ENCODE results near the gene PLXNA4. TPM values are rescaled to one million over a fixed set of nuclear protein-coding genes. Genes with fewer than 3 reads are reported as not detected.

Gene PLXNA4
- total RNA-seq, 1 donor from 2014 or later: 0.38 TPM

DNA sequence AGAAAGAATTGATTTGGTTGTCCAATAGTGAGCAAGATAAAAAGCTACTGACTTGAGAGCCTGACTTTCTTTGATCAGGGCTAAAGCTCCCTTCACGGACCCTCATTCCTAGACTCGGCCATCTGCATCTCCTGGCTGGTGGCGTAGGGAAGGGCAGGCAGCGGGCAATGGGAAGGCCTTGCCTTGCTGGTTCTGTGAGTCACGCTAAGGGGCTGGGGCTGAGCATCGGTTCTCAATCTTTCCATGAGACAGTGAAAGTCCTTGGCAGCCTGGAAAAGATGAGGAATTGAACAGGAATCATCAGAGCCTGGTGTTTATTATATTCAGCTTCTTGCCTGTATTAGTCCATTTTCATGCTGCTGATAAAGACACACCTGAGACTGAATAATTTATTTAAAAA lies 475.3 kb downstream of the PLXNA4 start:
- no peak for TF ChIP-seq CTCF (IDR thresholded peaks at IDR 0.05; ENCODE audit: unreplicated experiment)
- H3K27me3 Mint-ChIP-seq: peaks cover 24% of the 10 kb centered on the region

DNA sequence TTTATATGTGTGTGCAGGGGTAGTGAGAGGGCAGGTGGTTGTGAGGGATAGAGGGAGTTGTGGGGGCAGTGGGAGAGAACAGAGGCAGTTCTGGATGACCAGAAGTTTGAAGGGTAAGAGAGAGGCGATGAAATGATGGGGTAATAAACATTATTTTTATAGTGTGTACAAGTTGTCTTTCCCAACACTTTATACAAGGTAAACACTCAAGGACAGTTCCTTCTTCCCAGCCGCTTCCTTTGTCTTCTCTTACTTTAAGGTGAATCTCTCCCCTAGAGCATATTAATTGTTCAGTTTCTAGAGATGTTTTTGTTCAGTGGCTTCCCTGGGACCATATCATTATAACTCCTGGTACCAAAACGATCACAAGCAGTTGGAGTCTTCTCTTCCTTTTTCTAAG lies 475.8 kb downstream of the PLXNA4 start:
- no peak for TF ChIP-seq CTCF (IDR thresholded peaks at IDR 0.05; ENCODE audit: unreplicated experiment)
- no peaks in the 10 kb centered on the region for H3K36me3 Mint-ChIP-seq (ENCODE audit: insufficient read depth)
- no peak overlapping the region for H3K27ac Mint-ChIP-seq
- no peak overlapping the region for H3K4me3 Mint-ChIP-seq (ENCODE audit: low read depth)
- DNase-seq (ENCODE audit: low spot score, unreplicated experiment): no peak
- no peaks in the 10 kb centered on the region for H3K9me3 Mint-ChIP-seq (ENCODE audit: low read depth)
- no peaks in the 10 kb centered on the region for H3K4me1 Mint-ChIP-seq (ENCODE audit: low read depth)
- peaks cover 27% of the 10 kb centered on the region for H3K27me3 Mint-ChIP-seq

More for the DNA sequence above, 475.3 kb downstream of the PLXNA4 start:
- no peaks in the 10 kb centered on the region for H3K4me1 Mint-ChIP-seq (ENCODE audit: low read depth)
- H3K36me3 Mint-ChIP-seq (ENCODE audit: insufficient read depth): no peaks in the 10 kb centered on the region
- no peak overlapping the region for H3K27ac Mint-ChIP-seq
- no peak overlapping the region for H3K4me3 Mint-ChIP-seq (ENCODE audit: low read depth)
- no peaks in the 10 kb centered on the region for H3K9me3 Mint-ChIP-seq (ENCODE audit: low read depth)
- DNase-seq (ENCODE audit: low spot score, unreplicated experiment): no peak

DNA sequence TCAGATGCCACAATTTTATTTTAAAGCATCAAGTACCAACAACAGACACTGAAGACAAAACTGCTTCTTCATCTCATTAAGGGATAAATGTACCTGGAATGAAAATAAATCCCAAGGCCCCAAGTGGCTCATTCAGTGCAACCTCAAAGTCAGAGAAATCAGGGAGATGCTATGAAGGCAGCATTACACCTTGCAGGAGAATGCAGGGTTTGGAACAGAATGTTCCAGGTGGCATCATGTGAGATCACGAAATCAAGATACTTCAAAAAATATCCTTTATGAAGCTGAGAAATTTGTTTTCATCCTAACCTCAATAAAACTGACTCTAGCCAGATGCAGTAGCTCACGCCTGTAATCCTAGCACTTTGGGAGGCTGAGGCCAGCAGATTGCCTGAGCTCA lies 477.1 kb downstream of the PLXNA4 start:
- TF ChIP-seq CTCF (IDR thresholded peaks at IDR 0.05; ENCODE audit: unreplicated experiment): no peak
- Mint-ChIP-seq H3K36me3 (ENCODE audit: insufficient read depth) (no peaks in the 10 kb centered on the region), H3K4me3 (ENCODE audit: low read depth) (no peak overlapping the region), H3K27me3 (peaks cover 33% of the 10 kb centered on the region), H3K27ac (no peak overlapping the region), H3K9me3 (ENCODE audit: low read depth) (no peaks in the 10 kb centered on the region), H3K4me1 (ENCODE audit: low read depth) (no peaks in the 10 kb centered on the region)
- DNase-seq (ENCODE audit: low spot score, unreplicated experiment): no peak

GRCh38 chr7:132098327-132098726 lies 477.9 kb downstream of the PLXNA4 start:
- no peaks in the 10 kb centered on the region for H3K36me3 Mint-ChIP-seq (ENCODE audit: insufficient read depth)
- no peaks in the 10 kb centered on the region for H3K9me3 Mint-ChIP-seq (ENCODE audit: low read depth)
- no peak overlapping the region for H3K4me3 Mint-ChIP-seq (ENCODE audit: low read depth)
- H3K27me3 Mint-ChIP-seq: peaks cover 33% of the 10 kb centered on the region
- DNase-seq (ENCODE audit: low spot score, unreplicated experiment): no peak
- H3K4me1 Mint-ChIP-seq (ENCODE audit: low read depth): no peaks in the 10 kb centered on the region
- no peak for TF ChIP-seq CTCF (IDR thresholded peaks at IDR 0.05; ENCODE audit: unreplicated experiment)
- H3K27ac Mint-ChIP-seq: no peak overlapping the region

DNA sequence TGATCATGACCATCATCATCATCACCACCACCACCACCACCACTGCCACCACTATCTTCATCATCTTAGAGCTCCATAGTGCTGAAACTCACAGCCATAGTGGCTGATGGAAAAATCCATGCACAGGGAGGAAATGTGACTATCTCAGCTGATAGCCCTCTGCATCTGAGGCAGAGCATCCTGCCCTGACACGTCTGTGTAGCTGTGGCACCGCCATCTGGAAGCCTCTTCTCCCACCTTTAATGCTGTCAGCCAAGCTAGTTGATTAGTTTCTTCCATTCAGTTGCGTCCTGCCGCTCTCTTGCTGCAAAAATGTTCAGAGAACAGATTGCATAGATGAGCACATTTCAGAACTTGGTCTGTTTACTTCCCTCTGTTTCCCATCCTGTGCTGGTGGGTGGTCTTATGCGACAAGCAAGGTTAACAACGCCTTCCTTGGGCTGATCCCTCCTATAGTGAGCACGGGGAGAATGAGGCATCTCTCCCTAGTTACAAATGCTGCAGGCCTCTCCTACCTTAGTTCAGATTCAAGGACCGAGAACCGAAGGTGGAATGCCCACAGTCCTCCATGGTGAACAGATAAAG lies 478.6 kb downstream of the PLXNA4 start:
- TF ChIP-seq CTCF (IDR thresholded peaks at IDR 0.05; ENCODE audit: unreplicated experiment): no peak
- H3K4me3 Mint-ChIP-seq (ENCODE audit: low read depth): no peak overlapping the region
- peaks cover 35% of the 10 kb centered on the region for H3K27me3 Mint-ChIP-seq
- no peaks in the 10 kb centered on the region for H3K9me3 Mint-ChIP-seq (ENCODE audit: low read depth)
- H3K4me1 Mint-ChIP-seq (ENCODE audit: low read depth): no peaks in the 10 kb centered on the region
- H3K27ac Mint-ChIP-seq: no peak overlapping the region
- no peaks in the 10 kb centered on the region for H3K36me3 Mint-ChIP-seq (ENCODE audit: insufficient read depth)
- DNase-seq (ENCODE audit: low spot score, unreplicated experiment): no peak

Measured in progenitor cell of endocrine pancreas (in vitro differentiated cells).